RWPE2 (cell line): ENCODE measurements around the gene PI16.

Experiments used
- ATAC-seq: fragments of 200-7000 bp; cut with Tn5 transposase; 3 replicates; pipeline ENCODE4 v1.9.1; 2021; ENCODE audit warnings: low read depth
- DNase-seq: peaks from one replicate; pipeline ENCODE4 v3.0.0-alpha.2; 2020; ENCODE audit warnings: low spot score
- H3K27ac ChIP-seq: fragments of 450-650 bp; 2 replicates; pipeline ENCODE4 v1.5.1; 2017; ENCODE audit warnings: mild to moderate bottlenecking; ENCODE audit not compliant: poor library complexity, severe bottlenecking
- H3K27me3 ChIP-seq: fragments of 250-450 bp; sonication (Bioruptor Pico); 2 replicates; pipeline ENCODE4 v1.5.1; 2021; ENCODE audit warnings: mild to moderate bottlenecking, moderate library complexity; ENCODE audit not compliant: insufficient read depth, poor library complexity, severe bottlenecking
- H3K36me3 ChIP-seq: fragments of 250-450 bp; sonication (Bioruptor Pico); 2 replicates; pipeline ENCODE4 v1.5.1; 2020; ENCODE audit warnings: low read depth, mild to moderate bottlenecking, moderate library complexity
- H3K4me1 ChIP-seq: fragments of 250-450 bp; sonication (Bioruptor Pico); 2 replicates; pipeline ENCODE4 v1.5.1; 2021; ENCODE audit warnings: mild to moderate bottlenecking, moderate library complexity; ENCODE audit not compliant: insufficient read depth, poor library complexity, severe bottlenecking
- H3K4me3 ChIP-seq: fragments of 250-450 bp; sonication (Bioruptor Pico); 2 replicates; pipeline ENCODE4 v1.5.1; 2021; ENCODE audit warnings: mild to moderate bottlenecking, moderate library complexity; ENCODE audit not compliant: severe bottlenecking
- H3K9me3 ChIP-seq: fragments of 250-450 bp; sonication (Bioruptor Pico); 2 replicates; pipeline ENCODE4 v1.5.1; 2021; ENCODE audit warnings: mild to moderate bottlenecking, moderate library complexity; ENCODE audit not compliant: severe bottlenecking
- CTCF ChIP-seq: fragments of 450-650 bp; IDR thresholded peaks from one replicate; pipeline ENCODE4 v1.5.1; 2017; ENCODE audit warnings: mild to moderate bottlenecking, moderate library complexity; ENCODE audit not compliant: poor library complexity, severe bottlenecking

Gene PI16

GRCh38 chr6:36915599-36915998 lies 38.9 kb upstream of the PI16 start:
- no peak for ATAC-seq
- no peak overlapping the region for H3K27ac ChIP-seq
- H3K27me3 ChIP-seq, result no peaks in the 10 kb centered on the region
- DNase-seq, result no peak
- H3K9me3 ChIP-seq, result no peaks in the 10 kb centered on the region
- no peak for TF ChIP-seq CTCF
- no peak overlapping the region for H3K4me3 ChIP-seq
- H3K36me3 ChIP-seq, result peaks cover 46% of the 10 kb centered on the region
- H3K4me1 ChIP-seq, result peaks cover 20% of the 10 kb centered on the region

- no peaks in the 10 kb centered on the region for H3K27me3 ChIP-seq
- no peak for TF ChIP-seq CTCF
- ATAC-seq, result no peak
- H3K4me3 ChIP-seq, result no peak overlapping the region
- H3K27ac ChIP-seq, result no peak overlapping the region
- peaks cover 20% of the 10 kb centered on the region for H3K4me1 ChIP-seq
- no peak for DNase-seq
- H3K9me3 ChIP-seq, result no peaks in the 10 kb centered on the region
- H3K36me3 ChIP-seq, result peaks cover 46% of the 10 kb centered on the region
These were observed 38.4 kb upstream of the PI16 start for GRCh38 chr6:36916126-36916525.

GRCh38 chr6:36917541-36918193 lies 36.9 kb upstream of the PI16 start:
- Histone ChIP-seq H3K27ac (no peak overlapping the region), H3K9me3 (no peaks in the 10 kb centered on the region), H3K36me3 (peaks cover 46% of the 10 kb centered on the region), H3K4me1 (peaks cover 14% of the 10 kb centered on the region), H3K27me3 (no peaks in the 10 kb centered on the region), H3K4me3 (no peak overlapping the region)
- DNase-seq (no peak), ATAC-seq (no peak)
- no peak for TF ChIP-seq CTCF

- H3K27me3 ChIP-seq, result no peaks in the 10 kb centered on the region
- H3K9me3 ChIP-seq, result no peaks in the 10 kb centered on the region
- no peaks in the 10 kb centered on the region for H3K4me1 ChIP-seq
- H3K36me3 ChIP-seq, result peaks cover 48% of the 10 kb centered on the region
- H3K4me3 ChIP-seq, result no peak overlapping the region
- DNase-seq (no peak), ATAC-seq (no peak)
- H3K27ac ChIP-seq, result no peak overlapping the region
- no peak for TF ChIP-seq CTCF
These were observed 34.5 kb upstream of the PI16 start for GRCh38 chr6:36920049-36920448.

- no peak for TF ChIP-seq CTCF
- H3K4me1 ChIP-seq, result no peaks in the 10 kb centered on the region
- no peak for ATAC-seq
- peaks cover 45% of the 10 kb centered on the region for H3K36me3 ChIP-seq
- no peaks in the 10 kb centered on the region for H3K27me3 ChIP-seq
- no peaks in the 10 kb centered on the region for H3K9me3 ChIP-seq
- H3K27ac ChIP-seq, result no peak overlapping the region
- no peak overlapping the region for H3K4me3 ChIP-seq
- no peak for DNase-seq
These were observed 34.0 kb upstream of the PI16 start for GRCh38 chr6:36920546-36920945.
